Measurements from ENCODE around the gene DGKG. TPM values are rescaled to one million over a fixed set of nuclear protein-coding genes. Genes with fewer than 3 reads are reported as not detected.

Gene DGKG
- total and polyA plus RNA-seq, 3 experiments from 2014 or later = 0.04 to 0.20 TPM; not detected in 1

- Histone ChIP-seq H3K4me1 (ENCODE audit: insufficient read depth, low read length) (peaks cover 4% of the 10 kb centered on the region), H3K9me3 (ENCODE audit: low read length) (no peaks in the 10 kb centered on the region), H3K27ac (ENCODE audit: low read depth, low read length) (no peak overlapping the region), H3K4me3 (ENCODE audit: low read length) (no peak overlapping the region), H3K27me3 (ENCODE audit: insufficient read depth, low read length, poor library complexity, severe bottlenecking) (no peaks in the 10 kb centered on the region), H3K36me3 (ENCODE audit: insufficient read depth, low read length) (no peaks in the 10 kb centered on the region)
- POLR2A ChIA-PET = no interaction called here
- peak; percentile 37 to 72 (median 50) for DNase-seq
- peak overlapping the region in 3 of 7 donors; percentile 30 to 56 (median 44) for H3K4me3 Mint-ChIP-seq
- CTCF ChIA-PET = interaction anchor here (0.5 to 4.5 kb wide), 26 partner anchors 10 to 360 kb away, joined by 3 to 82 read pairs (median 4); no protein-coding TSS in a partner anchor
- peaks cover 2 to 4% of the 10 kb centered on the region in 2 donors for H3K27me3 Mint-ChIP-seq
- H3K9me3 Mint-ChIP-seq = no peaks in the 10 kb centered on the region
- peak overlapping the region in 4 of 8 donors; percentile 25 to 84 (median 56) for H3K27ac Mint-ChIP-seq
- peaks cover 8 to 13% (median 11%) of the 10 kb centered on the region in 3 donors for H3K4me1 Mint-ChIP-seq
- H3K36me3 Mint-ChIP-seq = no peaks in the 10 kb centered on the region
Observed at GRCh38 chr3:186259612-186260383, 102.2 kb downstream of the DGKG start.

- H3K4me3 ChIP-seq (ENCODE audit: low read length) = no peak overlapping the region
- Mint-ChIP-seq H3K27me3 (peaks cover 2 to 4% of the 10 kb centered on the region in 2 donors), H3K4me1 (peaks cover 14 to 21% (median 16%) of the 10 kb centered on the region in 3 donors), H3K4me3 (no peak overlapping the region), H3K36me3 (no peaks in the 10 kb centered on the region), H3K27ac (peak overlapping the region in 1 of 8 donors; percentile 31), H3K9me3 (no peaks in the 10 kb centered on the region)
- H3K4me1 ChIP-seq (ENCODE audit: insufficient read depth, low read length) = peaks cover 9% of the 10 kb centered on the region
- H3K36me3 ChIP-seq (ENCODE audit: insufficient read depth, low read length) = no peaks in the 10 kb centered on the region
- ChIA-PET POLR2A (no interaction called here), CTCF (interaction anchor here (0.7 to 4.5 kb wide), 17 partner anchors 9 to 361 kb away, joined by 3 to 82 read pairs (median 5); no protein-coding TSS in a partner anchor)
- no peaks in the 10 kb centered on the region for H3K27me3 ChIP-seq (ENCODE audit: insufficient read depth, low read length, poor library complexity, severe bottlenecking)
- no peak overlapping the region for H3K27ac ChIP-seq (ENCODE audit: low read depth, low read length)
- H3K9me3 ChIP-seq (ENCODE audit: low read length) = no peaks in the 10 kb centered on the region
- DNase-seq = no peak
Observed at GRCh38 chr3:186258968-186259367, 103.1 kb downstream of the DGKG start.

GRCh38 chr3:186257866-186258265 is 104.2 kb downstream of the DGKG start:
- peaks cover 2 to 9% of the 10 kb centered on the region in 2 donors for H3K27me3 Mint-ChIP-seq
- POLR2A ChIA-PET = no interaction called here
- Histone ChIP-seq H3K36me3 (ENCODE audit: insufficient read depth, low read length) (no peaks in the 10 kb centered on the region), H3K4me3 (ENCODE audit: low read length) (no peak overlapping the region), H3K27ac (ENCODE audit: low read depth, low read length) (no peak overlapping the region), H3K27me3 (ENCODE audit: insufficient read depth, low read length, poor library complexity, severe bottlenecking) (no peaks in the 10 kb centered on the region), H3K9me3 (ENCODE audit: low read length) (no peaks in the 10 kb centered on the region), H3K4me1 (ENCODE audit: insufficient read depth, low read length) (peaks cover 9% of the 10 kb centered on the region)
- no peaks in the 10 kb centered on the region for H3K36me3 Mint-ChIP-seq
- no peak for DNase-seq
- H3K9me3 Mint-ChIP-seq = no peaks in the 10 kb centered on the region
- H3K4me3 Mint-ChIP-seq = no peak overlapping the region
- peaks cover 15 to 24% (median 16%) of the 10 kb centered on the region in 3 donors for H3K4me1 Mint-ChIP-seq
- CTCF ChIA-PET = interaction anchor here (1.5 to 4.5 kb wide), 4 partner anchors 10 to 283 kb away, joined by 6 to 82 read pairs (median 9); no protein-coding TSS in a partner anchor
- H3K27ac Mint-ChIP-seq = no peak overlapping the region

- POLR2A ChIA-PET = no interaction called here
- Histone ChIP-seq H3K36me3 (ENCODE audit: insufficient read depth, low read length) (no peaks in the 10 kb centered on the region), H3K4me3 (ENCODE audit: low read length) (no peak overlapping the region), H3K9me3 (ENCODE audit: low read length) (no peaks in the 10 kb centered on the region), H3K27me3 (ENCODE audit: insufficient read depth, low read length, poor library complexity, severe bottlenecking) (no peaks in the 10 kb centered on the region), H3K27ac (ENCODE audit: low read depth, low read length) (no peak overlapping the region), H3K4me1 (ENCODE audit: insufficient read depth, low read length) (peaks cover 9% of the 10 kb centered on the region)
- Mint-ChIP-seq H3K27me3 (peaks cover 4 to 14% of the 10 kb centered on the region in 2 donors), H3K4me3 (no peak overlapping the region), H3K4me1 (peaks cover 15 to 24% (median 16%) of the 10 kb centered on the region in 3 donors), H3K27ac (no peak overlapping the region), H3K9me3 (no peaks in the 10 kb centered on the region), H3K36me3 (no peaks in the 10 kb centered on the region)
- CTCF ChIA-PET = interaction anchor here (1.6 to 4.0 kb wide), 2 partner anchors 285 kb away, joined by 8 to 20 read pairs; no protein-coding TSS in a partner anchor
- no peak for DNase-seq
Observed at GRCh38 chr3:186255703-186256331, 106.2 kb downstream of the DGKG start.

GRCh38 chr3:186254676-186255650 is 107.1 kb downstream of the DGKG start:
- H3K4me1 ChIP-seq (ENCODE audit: insufficient read depth, low read length) = peaks cover 9% of the 10 kb centered on the region
- no peaks in the 10 kb centered on the region for H3K36me3 Mint-ChIP-seq
- H3K9me3 ChIP-seq (ENCODE audit: low read length) = no peaks in the 10 kb centered on the region
- CTCF ChIA-PET = interaction anchor here (4.0 kb wide), 1 partner anchor 285 kb away, joined by 20 read pairs; no protein-coding TSS in a partner anchor
- peaks cover 0 to 1% (median 0%) of the 10 kb centered on the region in 5 donors for H3K9me3 Mint-ChIP-seq
- peaks cover 14 to 21% (median 15%) of the 10 kb centered on the region in 3 donors for H3K4me1 Mint-ChIP-seq
- POLR2A ChIA-PET = no interaction called here
- H3K27ac ChIP-seq (ENCODE audit: low read depth, low read length) = no peak overlapping the region
- no peak overlapping the region for H3K4me3 Mint-ChIP-seq
- peaks cover 5 to 17% of the 10 kb centered on the region in 2 donors for H3K27me3 Mint-ChIP-seq
- no peak overlapping the region for H3K27ac Mint-ChIP-seq
- DNase-seq = no peak
- no peaks in the 10 kb centered on the region for H3K36me3 ChIP-seq (ENCODE audit: insufficient read depth, low read length)
- no peak overlapping the region for H3K4me3 ChIP-seq (ENCODE audit: low read length)
- H3K27me3 ChIP-seq (ENCODE audit: insufficient read depth, low read length, poor library complexity, severe bottlenecking) = no peaks in the 10 kb centered on the region

GRCh38 chr3:186251948-186252619 is 110.0 kb downstream of the DGKG start:
- peaks cover 8 to 14% (median 9%) of the 10 kb centered on the region in 3 donors for H3K4me1 Mint-ChIP-seq
- no peak overlapping the region for H3K4me3 ChIP-seq (ENCODE audit: low read length)
- peaks cover 9% of the 10 kb centered on the region for H3K4me1 ChIP-seq (ENCODE audit: insufficient read depth, low read length)
- H3K9me3 Mint-ChIP-seq = peaks cover 0 to 1% (median 0%) of the 10 kb centered on the region in 5 donors
- ChIA-PET POLR2A (no interaction called here), CTCF (interaction anchor here (4.0 kb wide), 1 partner anchor 288 kb away, joined by 20 read pairs; no protein-coding TSS in a partner anchor)
- no peak overlapping the region for H3K4me3 Mint-ChIP-seq
- no peak overlapping the region for H3K27ac ChIP-seq (ENCODE audit: low read depth, low read length)
- no peaks in the 10 kb centered on the region for H3K36me3 Mint-ChIP-seq
- H3K27ac Mint-ChIP-seq = no peak overlapping the region
- no peak for DNase-seq
- H3K9me3 ChIP-seq (ENCODE audit: low read length) = no peaks in the 10 kb centered on the region
- no peaks in the 10 kb centered on the region for H3K27me3 ChIP-seq (ENCODE audit: insufficient read depth, low read length, poor library complexity, severe bottlenecking)
- peaks cover 24 to 40% of the 10 kb centered on the region in 2 donors for H3K27me3 Mint-ChIP-seq
- H3K36me3 ChIP-seq (ENCODE audit: insufficient read depth, low read length) = no peaks in the 10 kb centered on the region

- Mint-ChIP-seq H3K9me3 (peaks cover 0 to 1% (median 0%) of the 10 kb centered on the region in 5 donors), H3K27me3 (peaks cover 34 to 60% of the 10 kb centered on the region in 2 donors), H3K4me3 (no peak overlapping the region), H3K4me1 (peaks cover 0 to under 1% (median under 1%) of the 10 kb centered on the region in 3 donors), H3K36me3 (no peaks in the 10 kb centered on the region), H3K27ac (no peak overlapping the region)
- Histone ChIP-seq H3K27ac (ENCODE audit: low read depth, low read length) (no peak overlapping the region), H3K36me3 (ENCODE audit: insufficient read depth, low read length) (no peaks in the 10 kb centered on the region), H3K4me1 (ENCODE audit: insufficient read depth, low read length) (no peaks in the 10 kb centered on the region), H3K4me3 (ENCODE audit: low read length) (no peak overlapping the region), H3K9me3 (ENCODE audit: low read length) (no peaks in the 10 kb centered on the region), H3K27me3 (ENCODE audit: insufficient read depth, low read length, poor library complexity, severe bottlenecking) (no peaks in the 10 kb centered on the region)
- POLR2A ChIA-PET = no interaction called here
- no peak for DNase-seq
- CTCF ChIA-PET = no interaction called here
Observed at GRCh38 chr3:186248850-186249249, 113.2 kb downstream of the DGKG start.

All from CD8-positive, alpha-beta memory T cell (primary cell).